HG02973 (cell line): ENCODE data around the gene RBKS.

ENCODE experiments used
- ATAC-seq: cut with Tn5 transposase; IDR thresholded peaks from one replicate; pipeline ENCODE4 v1.9.1; 2021; ENCODE audit warnings: moderate library complexity; ENCODE audit not compliant: unreplicated experiment

RBKS gene

GRCh38 chr2:27738349-27739057 is 151.7 kb downstream of the RBKS start:
- ATAC-seq, result no peak

- ATAC-seq, result no peak
These were observed 152.4 kb downstream of the RBKS start for GRCh38 chr2:27737676-27738348.

- no peak for ATAC-seq
These were observed 153.3 kb downstream of the RBKS start for GRCh38 chr2:27736890-27737204.

GRCh38 chr2:27736031-27736889 is 153.9 kb downstream of the RBKS start:
- no peak for ATAC-seq

GRCh38 chr2:27735263-27735904 is 154.8 kb downstream of the RBKS start:
- ATAC-seq, result no peak

GRCh38 chr2:27734305-27734704 is 155.9 kb downstream of the RBKS start:
- no peak for ATAC-seq
